Type B pancreatic cell (in vitro differentiated cells): ENCODE data around the gene TNFRSF18. TPM values are rescaled to one million over a fixed set of nuclear protein-coding genes. Genes with fewer than 3 reads are reported as not detected.

Experiments used
- DNase-seq: peaks from one replicate; pipeline ENCODE4 v3.0.0; 2021; ENCODE audit warnings: mixed read lengths; ENCODE audit not compliant: unreplicated experiment; ENCODE audit errors: extremely low spot score
- H3K27ac Mint-ChIP-seq: 2 replicates; pipeline ENCODE4 v1.8.0; 2021; ENCODE audit warnings: mild to moderate bottlenecking, mixed read lengths
- H3K27me3 Mint-ChIP-seq: 2 replicates; pipeline ENCODE4 v1.8.0; 2021; ENCODE audit warnings: mixed read lengths
- H3K36me3 Mint-ChIP-seq: 2 replicates; pipeline ENCODE4 v1.8.0; 2021; ENCODE audit warnings: mixed read lengths
- H3K4me1 Mint-ChIP-seq: one replicate; pipeline ENCODE4 v1.8.0; 2021; ENCODE audit warnings: mixed read lengths; ENCODE audit not compliant: unreplicated experiment
- H3K4me3 Mint-ChIP-seq: 2 replicates; pipeline ENCODE4 v1.8.0; 2021; ENCODE audit warnings: mild to moderate bottlenecking, mixed read lengths
- H3K9me3 Mint-ChIP-seq: 2 replicates; pipeline ENCODE4 v1.8.0; 2021; ENCODE audit warnings: mixed read lengths
- total RNA-seq: library from RNA; stranded (reverse); gene quantifications from 2 replicates; pipeline ENCODE4 v1.2.1, GENCODE V29; 2021; ENCODE audit warnings: low replicate concordance
- TF ChIP-seq, protein P1 (sequence below): fragments of 200-600 bp; sonication (generic); conservative IDR thresholded peaks from 2 replicates; pipeline ENCODE4 v1.5.0; 2021; ENCODE audit warnings: antibody characterized with exemption, mild to moderate bottlenecking

TNFRSF18 gene
- total RNA-seq, 1 donor from 2014 or later = not detected

DNA sequence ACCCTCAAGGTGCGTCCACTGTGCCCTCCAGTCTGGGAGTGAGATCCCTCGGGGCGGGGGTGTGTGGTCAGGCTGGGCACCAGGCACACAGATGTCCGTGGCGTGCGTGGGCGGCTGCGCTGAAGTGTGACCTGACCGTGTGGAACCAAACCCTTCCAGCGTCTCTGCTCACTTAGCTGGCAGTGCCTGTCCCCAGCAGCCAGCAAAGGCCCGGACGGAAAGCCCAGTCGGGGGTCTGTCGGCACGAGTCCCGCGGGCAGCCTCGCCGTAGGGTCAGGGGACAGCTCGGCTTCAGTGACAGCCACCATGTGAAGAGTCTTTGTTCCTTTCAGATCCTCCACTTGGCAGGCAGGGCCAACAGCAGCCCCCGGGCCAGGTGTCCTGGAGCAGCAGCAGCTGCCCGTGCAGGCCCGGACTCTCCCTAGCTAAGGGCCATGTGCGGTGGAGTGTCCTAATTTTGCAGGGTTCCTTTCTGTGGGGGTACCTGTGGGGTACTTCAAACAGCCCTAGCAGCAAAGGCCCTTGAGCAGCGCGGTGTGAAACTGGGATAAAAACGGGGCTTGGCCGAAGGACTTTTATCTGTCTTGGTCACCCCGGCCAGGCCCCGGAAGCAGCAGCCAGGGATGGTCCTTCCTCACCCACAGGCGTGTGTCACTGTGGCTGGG, 21.2 kb downstream of the TNFRSF18 start:
- TF ChIP-seq, protein P1, sequence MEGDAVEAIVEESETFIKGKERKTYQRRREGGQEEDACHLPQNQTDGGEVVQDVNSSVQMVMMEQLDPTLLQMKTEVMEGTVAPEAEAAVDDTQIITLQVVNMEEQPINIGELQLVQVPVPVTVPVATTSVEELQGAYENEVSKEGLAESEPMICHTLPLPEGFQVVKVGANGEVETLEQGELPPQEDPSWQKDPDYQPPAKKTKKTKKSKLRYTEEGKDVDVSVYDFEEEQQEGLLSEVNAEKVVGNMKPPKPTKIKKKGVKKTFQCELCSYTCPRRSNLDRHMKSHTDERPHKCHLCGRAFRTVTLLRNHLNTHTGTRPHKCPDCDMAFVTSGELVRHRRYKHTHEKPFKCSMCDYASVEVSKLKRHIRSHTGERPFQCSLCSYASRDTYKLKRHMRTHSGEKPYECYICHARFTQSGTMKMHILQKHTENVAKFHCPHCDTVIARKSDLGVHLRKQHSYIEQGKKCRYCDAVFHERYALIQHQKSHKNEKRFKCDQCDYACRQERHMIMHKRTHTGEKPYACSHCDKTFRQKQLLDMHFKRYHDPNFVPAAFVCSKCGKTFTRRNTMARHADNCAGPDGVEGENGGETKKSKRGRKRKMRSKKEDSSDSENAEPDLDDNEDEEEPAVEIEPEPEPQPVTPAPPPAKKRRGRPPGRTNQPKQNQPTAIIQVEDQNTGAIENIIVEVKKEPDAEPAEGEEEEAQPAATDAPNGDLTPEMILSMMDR = no peak
- no peaks in the 10 kb centered on the region for H3K36me3 Mint-ChIP-seq
- no peaks in the 10 kb centered on the region for H3K9me3 Mint-ChIP-seq
- no peak overlapping the region for H3K4me3 Mint-ChIP-seq
- no peak overlapping the region for H3K27ac Mint-ChIP-seq
- peaks cover 4% of the 10 kb centered on the region for H3K4me1 Mint-ChIP-seq
- peaks cover 2% of the 10 kb centered on the region for H3K27me3 Mint-ChIP-seq
- DNase-seq = no peak

DNA sequence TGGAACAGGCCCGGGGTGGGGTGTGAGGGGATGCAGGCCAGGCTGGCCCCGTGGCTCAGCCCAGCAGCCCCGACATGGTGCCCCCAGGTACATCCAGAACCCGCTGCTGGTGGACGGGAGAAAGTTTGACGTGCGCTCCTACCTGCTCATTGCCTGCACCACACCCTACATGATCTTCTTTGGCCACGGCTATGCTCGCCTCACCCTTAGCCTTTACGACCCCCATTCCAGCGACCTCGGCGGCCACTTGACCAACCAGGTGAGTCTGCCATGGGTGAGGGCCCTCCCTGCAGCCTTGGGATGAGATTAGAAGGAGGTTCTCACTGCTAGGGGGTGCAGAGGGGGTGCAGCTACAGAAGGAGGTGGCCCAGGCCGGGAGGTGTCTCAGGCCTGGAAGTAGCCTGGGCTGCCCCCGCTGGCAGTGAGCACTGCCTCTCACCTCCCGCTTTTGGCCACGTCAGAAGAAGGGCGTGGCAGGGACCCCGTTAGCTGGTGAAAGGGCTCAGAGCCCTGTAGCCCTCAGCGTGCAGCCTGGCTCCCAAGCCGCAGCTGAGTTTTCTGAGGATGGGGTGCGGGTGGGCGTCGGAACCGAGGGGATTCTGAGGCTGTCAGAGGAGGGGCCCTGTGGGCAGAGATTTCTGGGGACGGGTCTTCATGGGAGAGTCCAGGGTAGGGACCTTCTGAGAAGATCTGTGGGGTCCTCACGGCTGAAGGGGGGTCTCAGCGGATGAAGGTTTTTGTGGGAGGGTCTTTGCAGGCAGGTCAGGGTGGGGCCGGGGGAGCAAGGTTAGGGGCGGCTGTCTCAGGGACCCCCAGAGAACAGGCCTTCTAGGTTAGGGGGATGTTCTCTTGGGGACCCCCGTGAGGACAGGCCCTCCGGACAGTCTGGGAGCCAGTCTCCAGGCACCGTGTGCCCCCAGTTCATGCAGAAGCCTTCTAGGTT, 22.3 kb downstream of the TNFRSF18 start:
- H3K27me3 Mint-ChIP-seq = no peaks in the 10 kb centered on the region
- no peak overlapping the region for H3K4me3 Mint-ChIP-seq
- H3K9me3 Mint-ChIP-seq = no peaks in the 10 kb centered on the region
- no peak overlapping the region for H3K27ac Mint-ChIP-seq
- DNase-seq = no peak
- no peaks in the 10 kb centered on the region for H3K36me3 Mint-ChIP-seq
- TF ChIP-seq, protein P1 = no peak
- peaks cover 4% of the 10 kb centered on the region for H3K4me1 Mint-ChIP-seq

DNA sequence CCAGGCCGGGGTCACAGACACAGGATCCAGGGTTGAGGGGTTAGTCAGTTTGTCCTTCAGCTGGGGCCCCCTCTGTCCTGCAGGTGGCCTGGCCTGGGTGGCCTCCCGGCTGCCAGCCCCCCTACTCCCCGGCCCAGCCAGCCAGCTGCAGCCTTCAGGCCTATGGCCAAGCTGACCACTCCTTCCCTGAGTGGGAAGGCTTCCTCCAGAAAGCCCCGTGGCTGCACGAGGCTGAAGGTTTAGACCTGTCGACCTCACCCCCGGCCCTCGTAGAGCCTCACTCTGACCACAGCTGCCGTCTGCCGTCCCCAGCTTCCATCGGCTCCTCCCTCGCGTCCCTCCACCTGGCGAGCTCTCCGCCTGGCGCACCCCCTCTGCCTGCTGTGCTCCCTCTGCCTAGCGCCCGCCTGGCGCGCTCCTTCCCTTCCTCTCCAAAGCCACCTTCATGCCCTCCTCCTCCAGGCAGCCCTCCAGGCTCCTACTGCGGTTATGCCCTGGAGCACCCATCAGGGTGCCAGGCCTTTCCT, 23.1 kb downstream of the TNFRSF18 start:
- Mint-ChIP-seq H3K9me3 (no peaks in the 10 kb centered on the region), H3K27ac (no peak overlapping the region), H3K27me3 (no peaks in the 10 kb centered on the region)

DNA sequence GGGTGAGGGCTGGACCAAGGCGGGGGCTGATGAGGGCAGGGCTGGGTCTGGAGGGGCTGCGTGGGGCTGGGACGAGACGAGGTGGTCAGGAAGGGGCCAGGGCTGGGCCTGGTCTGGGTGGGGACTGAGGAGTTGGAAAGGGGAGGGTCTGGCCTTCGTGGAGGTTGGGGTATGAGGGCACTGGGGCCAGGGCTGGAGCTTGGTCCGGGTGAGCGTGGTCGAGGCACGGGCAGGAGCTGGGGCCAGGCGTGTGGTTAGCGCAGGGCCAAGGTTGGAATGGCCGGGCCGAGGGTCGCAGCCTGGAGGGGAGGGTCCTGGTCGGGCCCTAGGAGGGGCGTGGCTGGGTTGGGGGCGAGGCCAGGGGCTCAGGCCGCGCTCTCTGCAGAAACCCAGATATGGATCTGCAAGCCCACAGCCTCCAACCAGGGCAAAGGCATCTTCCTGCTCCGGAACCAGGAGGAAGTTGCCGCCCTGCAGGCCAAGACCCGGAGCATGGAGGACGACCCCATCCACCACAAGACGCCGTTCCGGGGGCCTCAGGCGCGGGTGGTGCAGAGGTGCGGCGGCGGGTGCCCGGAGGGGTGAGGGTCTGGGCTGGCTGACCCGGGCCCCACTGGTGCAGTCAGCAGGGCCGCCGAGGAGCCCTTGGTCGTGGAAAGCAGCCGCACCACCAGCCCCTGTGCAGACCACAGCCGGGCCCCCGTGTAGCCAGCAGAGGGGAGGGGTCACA, 23.7 kb downstream of the TNFRSF18 start:
- Mint-ChIP-seq H3K9me3 (no peaks in the 10 kb centered on the region), H3K36me3 (no peaks in the 10 kb centered on the region), H3K27me3 (no peaks in the 10 kb centered on the region), H3K4me3 (no peak overlapping the region), H3K27ac (no peak overlapping the region), H3K4me1 (peaks cover 4% of the 10 kb centered on the region)
- TF ChIP-seq, protein P1 = no peak
- DNase-seq = no peak

More for the DNA sequence above, 23.1 kb downstream of the TNFRSF18 start:
- Mint-ChIP-seq H3K4me3 (no peak overlapping the region), H3K4me1 (peaks cover 4% of the 10 kb centered on the region), H3K36me3 (no peaks in the 10 kb centered on the region)
- TF ChIP-seq, protein P1 = no peak
- no peak for DNase-seq

DNA sequence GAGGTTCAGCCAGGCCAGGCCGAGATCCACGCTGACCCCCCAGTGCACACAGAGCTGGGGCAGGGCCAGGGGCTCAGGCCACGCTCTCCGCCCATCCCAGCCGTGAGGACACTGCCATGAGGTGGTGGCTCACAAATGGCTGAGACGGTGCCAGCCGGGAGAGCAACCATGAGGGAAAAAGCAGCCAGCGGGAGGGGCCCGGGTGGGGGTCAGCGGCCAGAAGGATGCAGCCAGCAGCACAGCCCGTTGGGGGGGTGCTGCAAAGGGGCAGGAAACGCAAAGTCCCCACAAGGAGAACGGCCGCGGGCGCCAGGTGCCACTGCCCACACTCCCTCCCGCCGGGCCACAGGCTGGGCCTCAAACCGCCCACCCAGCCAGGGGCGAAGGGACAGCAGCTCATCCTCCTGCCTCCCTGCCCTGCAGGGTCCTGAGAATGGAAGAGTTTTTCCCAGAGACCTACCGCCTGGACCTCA, 24.4 kb downstream of the TNFRSF18 start:
- TF ChIP-seq, protein P1 = no peak
- H3K36me3 Mint-ChIP-seq = no peaks in the 10 kb centered on the region
- DNase-seq = no peak
- no peaks in the 10 kb centered on the region for H3K9me3 Mint-ChIP-seq
- H3K4me1 Mint-ChIP-seq = peaks cover 4% of the 10 kb centered on the region
- H3K27ac Mint-ChIP-seq = no peak overlapping the region
- peaks cover 3% of the 10 kb centered on the region for H3K27me3 Mint-ChIP-seq
- no peak overlapping the region for H3K4me3 Mint-ChIP-seq
